UCSD-AML1 (cell line): ENCODE measurements around the gene UCK2.

Experiments used
- DNase-seq: peaks from one replicate; lab custom pipeline; 2025; ENCODE audit not compliant: unreplicated experiment; lab: John Stamatoyannopoulos, UW

Gene UCK2

DNA sequence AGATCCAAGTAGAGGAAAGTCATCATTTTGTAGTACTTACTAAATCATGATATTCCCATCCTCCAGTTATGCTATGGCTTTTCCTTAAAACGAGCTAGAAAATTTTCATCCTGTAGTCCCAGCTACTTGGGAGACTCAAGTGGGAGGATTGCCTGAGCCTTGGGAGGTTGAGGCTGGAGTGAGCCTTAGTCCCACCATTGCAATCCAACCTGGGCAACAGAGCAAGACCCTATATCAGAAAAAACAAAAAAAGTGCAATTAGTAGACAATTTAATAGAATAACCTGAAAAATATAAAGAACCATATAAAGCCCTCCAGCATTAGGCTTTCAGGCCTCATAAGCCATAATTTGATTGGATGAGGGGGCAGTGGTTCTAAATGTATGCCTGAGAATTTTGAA lies 6.8 kb downstream of the UCK2 start:
- no peak for DNase-seq

DNA sequence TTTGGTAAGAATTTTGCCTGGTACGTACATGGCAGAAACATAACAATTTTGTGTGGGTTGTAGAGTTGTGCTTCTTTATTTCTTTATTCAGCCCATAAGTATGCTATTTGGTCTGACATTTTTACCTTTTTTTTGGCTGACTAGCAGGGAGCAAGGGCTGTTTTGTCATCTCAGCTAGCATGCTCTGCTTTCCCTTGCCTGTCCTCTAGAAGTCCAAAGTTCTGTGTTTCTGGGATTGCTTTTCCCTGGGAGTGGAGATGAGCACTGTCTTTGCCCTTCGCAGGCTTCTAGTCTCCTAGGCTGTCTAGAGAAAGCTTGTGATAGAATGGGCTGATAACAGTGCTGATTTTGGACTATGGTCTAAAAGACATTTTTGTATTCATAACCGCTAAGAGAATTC lies 7.5 kb downstream of the UCK2 start:
- DNase-seq, result no peak

- no peak for DNase-seq
Measured at GRCh38 chr1:165836664-165837482, 9.5 kb downstream of the UCK2 start.

- no peak for DNase-seq
Measured at GRCh38 chr1:165837838-165838364, 10.5 kb downstream of the UCK2 start.

DNA sequence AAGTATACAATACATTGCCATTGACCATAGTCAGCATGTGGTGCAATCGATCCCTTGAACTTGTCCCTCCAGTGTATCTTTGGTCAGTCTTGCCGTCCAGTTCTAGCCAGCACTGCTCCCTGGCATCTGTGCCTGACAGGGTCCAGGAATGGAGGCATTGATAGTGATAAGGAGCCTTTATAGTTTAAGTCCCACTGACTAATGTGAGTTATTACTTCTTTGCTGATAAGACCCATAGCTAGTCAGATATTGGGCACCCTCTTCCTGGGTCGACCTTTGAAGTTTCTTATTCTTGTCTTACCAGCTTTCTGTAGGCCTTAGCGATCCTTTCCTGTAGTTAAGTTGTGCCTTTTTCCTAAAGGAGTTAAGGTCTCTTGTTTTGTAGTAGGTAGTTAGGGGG lies 13.0 kb downstream of the UCK2 start:
- DNase-seq, result no peak

- no peak for DNase-seq
Measured at GRCh38 chr1:165841582-165842017, 14.2 kb downstream of the UCK2 start.

DNA sequence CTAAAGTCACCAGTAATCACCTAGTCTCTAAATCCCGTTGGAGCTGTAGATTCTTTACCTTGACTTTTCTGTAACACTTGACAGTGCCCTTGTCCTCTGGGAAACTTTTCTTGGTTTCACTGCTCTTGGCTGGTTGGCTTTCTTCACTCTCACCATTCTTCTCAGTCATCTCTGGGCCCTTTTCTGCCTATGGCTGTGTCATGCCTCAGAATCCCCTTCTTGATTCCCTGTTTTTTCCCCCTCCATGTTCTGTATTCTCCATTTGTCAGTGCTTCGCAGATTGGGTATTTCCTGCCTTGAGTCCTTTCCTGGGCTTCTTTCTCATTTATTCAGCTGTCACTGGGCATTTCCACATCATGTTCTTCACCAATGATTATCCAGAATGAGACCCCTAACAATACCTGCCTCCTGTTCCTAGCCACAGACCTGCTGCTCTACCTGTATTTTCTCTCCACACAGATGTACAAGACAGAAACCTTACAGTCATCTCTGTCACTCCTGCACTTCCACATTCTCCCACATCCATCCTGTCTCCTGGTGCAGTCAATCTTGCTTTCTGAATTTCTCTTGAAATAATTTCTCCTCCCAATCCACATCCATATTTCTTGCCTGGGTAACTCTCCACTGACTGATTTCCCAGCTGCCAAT lies 14.7 kb downstream of the UCK2 start:
- no peak for DNase-seq

DNA sequence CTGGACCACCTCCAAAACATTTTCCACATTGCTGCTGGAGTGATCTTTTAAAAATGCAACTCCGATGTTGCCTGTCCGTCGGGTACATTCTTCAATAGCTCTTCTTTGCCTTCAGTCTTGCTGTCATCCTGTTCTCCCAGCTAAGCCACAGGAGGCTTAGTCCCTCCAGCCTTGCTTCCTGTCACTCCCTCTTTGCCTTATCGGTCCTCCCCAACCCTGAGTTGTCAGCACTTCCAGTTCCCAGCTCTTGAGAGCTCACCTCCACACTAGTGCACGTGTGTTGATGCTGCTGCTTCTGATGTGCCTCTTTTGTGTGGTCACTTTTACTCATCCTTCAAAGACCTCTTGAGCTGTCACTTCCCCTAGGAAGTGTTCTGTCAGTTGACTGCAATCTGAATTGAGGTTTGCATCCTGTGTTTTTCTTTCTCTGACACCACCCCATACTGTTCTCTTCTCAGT lies 15.3 kb downstream of the UCK2 start:
- DNase-seq, result peak; percentile 29

DNA sequence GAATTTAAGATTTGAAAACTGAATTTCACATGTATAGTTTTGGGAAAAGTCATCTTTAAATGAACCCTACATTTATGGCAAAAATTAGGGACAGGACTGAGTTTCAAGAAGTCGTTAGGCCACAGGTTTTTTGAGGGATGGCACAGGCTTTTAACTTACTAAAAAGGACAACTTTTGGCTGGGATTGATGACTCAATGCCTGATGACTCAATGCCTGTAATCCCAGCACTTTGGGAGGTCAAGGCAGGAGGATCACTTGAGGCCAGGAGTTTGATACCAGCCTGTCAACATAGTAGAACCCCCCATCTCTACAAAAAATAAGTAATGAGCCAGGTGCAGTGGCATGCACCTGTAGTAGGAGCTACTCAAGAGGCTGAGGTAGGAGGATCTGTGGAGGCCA lies 15.9 kb downstream of the UCK2 start:
- no peak for DNase-seq

DNA sequence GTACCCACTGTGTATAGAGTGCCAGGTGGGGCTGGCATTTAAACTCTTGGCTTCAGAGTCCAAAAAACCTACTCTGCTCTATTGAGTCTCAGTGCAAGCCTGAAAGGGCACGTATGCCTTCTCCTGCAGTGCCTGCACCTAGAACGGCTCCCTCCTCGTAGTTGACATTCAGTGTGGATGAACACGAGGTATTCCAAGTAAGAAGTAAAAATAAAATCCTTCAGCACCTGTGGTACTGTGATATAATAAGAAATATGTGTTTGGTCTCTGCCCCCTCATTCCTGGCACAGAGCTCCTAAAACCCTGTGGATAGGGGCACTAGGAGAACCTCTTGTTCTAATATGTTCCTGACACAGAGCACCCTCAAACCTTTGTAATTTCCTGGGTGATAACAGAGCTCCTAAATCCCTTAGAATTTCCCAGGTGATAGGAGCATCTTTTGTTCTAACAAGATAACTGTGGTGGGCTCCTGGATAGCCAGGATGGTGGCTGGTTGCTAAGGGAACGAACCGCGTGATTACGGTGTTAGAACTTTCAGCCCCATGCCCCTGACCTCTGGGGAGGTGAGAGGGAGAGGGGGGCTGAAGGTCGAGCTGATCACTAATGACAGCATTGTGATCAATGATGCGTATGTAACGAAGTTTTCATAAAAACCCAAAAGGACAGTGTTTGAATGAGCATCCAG lies 16.8 kb downstream of the UCK2 start:
- DNase-seq, result no peak

DNA sequence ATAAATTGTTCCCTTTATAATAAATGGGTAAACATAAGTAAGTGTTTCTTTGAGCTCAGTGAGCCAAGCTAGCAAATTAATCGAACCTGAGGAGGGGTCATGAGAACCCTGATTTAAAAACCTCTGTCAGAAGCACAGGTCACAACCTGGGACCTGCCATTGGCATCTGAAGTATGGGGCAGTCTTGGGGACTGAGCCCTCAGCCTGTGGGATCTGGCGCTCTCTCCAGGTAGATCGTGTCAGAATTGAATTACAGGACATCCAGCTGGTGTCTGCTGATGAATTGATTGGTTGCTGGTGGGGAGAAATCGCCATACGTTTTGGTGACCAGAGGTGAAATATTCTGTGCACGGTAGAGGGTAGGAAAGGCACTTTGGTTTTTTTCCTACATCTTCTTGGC lies 17.5 kb downstream of the UCK2 start:
- no peak for DNase-seq

GRCh38 chr1:165845569-165845968 lies 18.2 kb downstream of the UCK2 start:
- DNase-seq, result no peak

DNA sequence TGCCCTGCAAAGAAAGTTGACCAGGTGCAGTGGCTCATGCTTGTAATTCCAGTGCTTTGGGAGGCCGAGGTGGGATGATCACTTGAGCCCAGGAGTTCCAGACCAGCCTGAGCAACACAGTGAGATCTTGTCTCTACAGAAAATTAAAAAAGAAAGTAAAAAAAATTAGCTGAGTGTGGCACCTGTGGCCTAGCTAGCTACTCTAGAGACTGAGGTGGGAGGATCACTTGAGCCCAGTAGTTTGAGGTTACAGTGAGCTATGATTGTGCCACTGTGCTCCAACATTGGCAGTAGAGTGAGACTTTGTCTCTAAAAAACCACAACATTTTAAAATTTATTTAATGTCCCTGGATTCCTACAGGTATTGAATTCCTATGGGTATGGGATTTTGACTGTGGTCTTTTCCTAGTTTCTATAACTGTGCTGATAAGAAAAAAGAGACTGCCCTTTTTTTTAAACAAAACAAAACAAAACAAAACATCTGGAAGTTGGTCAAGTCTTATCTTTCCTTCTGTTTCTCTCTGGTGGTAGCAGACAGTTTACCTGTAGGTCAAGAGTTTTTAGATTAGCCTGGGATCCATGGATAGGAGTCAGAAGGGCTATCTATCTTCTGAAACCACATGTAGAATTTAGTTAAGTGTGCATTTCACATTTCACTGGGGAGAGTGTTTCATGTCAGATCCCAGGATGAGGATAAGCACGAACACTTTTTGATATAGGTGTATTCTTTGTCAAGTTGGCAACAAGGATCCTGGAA lies 18.8 kb downstream of the UCK2 start:
- DNase-seq, result no peak

- no peak for DNase-seq
Measured at GRCh38 chr1:165847486-165847885, 20.1 kb downstream of the UCK2 start.

DNA sequence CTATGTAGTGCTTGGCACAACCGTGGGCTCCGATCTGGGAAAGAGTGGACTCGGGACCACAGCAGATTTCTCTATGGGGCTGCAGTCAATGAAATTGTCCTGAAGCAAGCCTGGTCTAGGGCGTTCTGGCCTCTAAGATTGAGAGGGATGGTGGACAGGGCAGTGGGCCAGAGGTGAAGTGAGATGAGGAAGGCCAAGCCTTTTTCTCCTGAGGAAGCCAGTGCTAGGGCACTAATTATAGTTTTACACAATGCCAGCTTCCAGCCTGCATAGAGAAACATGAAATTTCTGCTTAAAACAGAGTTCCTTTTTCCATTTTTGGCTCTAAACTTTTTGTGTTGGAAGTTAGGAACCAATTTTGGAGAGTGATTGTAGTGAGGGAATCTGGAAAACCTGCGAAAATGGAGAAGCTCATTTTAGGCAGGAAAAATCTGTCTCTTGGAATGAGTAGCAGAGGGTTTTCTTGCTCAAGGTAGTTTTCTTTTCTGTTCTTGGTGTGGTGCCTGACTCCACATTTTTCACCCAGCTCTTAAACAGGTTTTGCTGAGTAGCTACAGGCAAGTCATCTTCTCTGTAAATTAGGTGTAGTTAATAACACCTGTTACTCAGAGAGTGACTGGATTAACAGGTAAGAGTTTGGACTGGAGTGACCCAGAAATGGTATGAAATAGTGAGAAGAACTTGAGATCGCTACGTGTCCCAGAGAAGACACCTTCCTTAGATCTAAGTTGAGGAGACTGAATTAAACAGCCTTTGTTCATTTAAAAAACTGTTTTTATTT lies 22.1 kb downstream of the UCK2 start:
- no peak for DNase-seq

- DNase-seq, result no peak
Measured at GRCh38 chr1:165851034-165851658, 23.7 kb downstream of the UCK2 start.

- no peak for DNase-seq
Measured at GRCh38 chr1:165852871-165853270, 25.5 kb downstream of the UCK2 start.

- DNase-seq, result no peak
Measured at GRCh38 chr1:165853528-165854075, 26.2 kb downstream of the UCK2 start.

GRCh38 chr1:165854101-165854845 lies 26.9 kb downstream of the UCK2 start:
- peak; percentile 33 for DNase-seq
